Vagina (tissue), 2 donors: ENCODE data around the gene ALOX12B.

Experiments
- CTCF ChIP-seq, 3 experiments: fragments of 450-650 bp in 2 of 3; fragments of 200-600 bp in 1 of 3; sonication (generic) in 1 of 3; IDR thresholded peaks; one replicate each; pipeline ENCODE4 v1.5.1; 2017 to 2019; ENCODE audit warnings: antibody characterized with exemption in 3 of 3, mild to moderate bottlenecking in 2 of 3, moderate library complexity in 2 of 3
- POLR2A ChIP-seq, 2 donors: fragments of 450-650 bp; IDR thresholded peaks; one replicate each; pipeline ENCODE4 v1.6.1; 2017; ENCODE audit warnings: antibody characterized with exemption in 2 of 2, mild to moderate bottlenecking in 2 of 2, moderate library complexity in 2 of 2
- POLR2AphosphoS5 ChIP-seq, 2 donors: sonication (generic); formaldehyde crosslinking; IDR thresholded peaks; one replicate each; pipeline ENCODE4 v1.9.0; 2017; ENCODE audit warnings: antibody characterized with exemption in 2 of 2, mild to moderate bottlenecking in 2 of 2, low read depth in 1 of 2; ENCODE audit not compliant: insufficient read depth in 1 of 2

DNA sequence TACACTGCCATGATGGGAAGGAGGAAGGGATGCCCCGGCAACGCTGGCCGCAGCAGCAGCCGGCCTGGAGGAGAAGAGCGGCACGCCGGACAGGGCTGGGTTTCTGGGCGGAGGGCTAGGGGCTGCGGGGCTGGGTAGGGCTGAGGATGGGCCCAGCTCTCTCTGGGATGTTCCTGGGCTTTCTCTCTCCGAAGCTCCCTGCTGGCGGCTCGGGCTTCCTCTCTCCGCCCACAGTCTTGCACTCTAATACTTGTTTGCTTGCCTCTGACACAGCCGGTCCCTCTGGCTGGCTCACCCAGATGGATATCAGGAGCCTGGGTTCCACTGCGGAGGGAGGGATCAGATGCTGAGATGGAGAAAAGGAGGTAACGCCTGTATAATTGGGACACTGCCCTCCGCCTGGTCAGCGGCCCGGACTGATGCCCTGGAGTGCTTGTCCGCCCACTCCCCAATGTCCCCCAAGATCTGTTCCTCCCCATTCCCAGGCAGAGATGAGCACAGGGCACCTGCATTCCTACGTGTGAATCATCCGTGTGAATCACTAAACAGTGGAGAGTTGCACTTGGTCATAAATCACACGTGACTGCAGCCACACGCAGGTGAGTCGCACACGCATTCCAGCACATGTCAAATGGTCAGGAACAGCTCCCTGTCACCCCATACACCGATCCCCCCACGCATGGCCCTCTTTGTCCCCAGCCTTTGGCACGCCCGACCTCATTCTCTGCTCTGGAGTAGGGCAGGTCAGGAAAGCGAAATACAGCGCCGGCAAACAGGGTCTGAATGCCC, 30.7 kb upstream of the ALOX12B start, which contains the start of gene ALOXE3:
- TF ChIP-seq CTCF (IDR thresholded peaks at IDR 0.05) (no peak), POLR2A (IDR thresholded peaks at IDR 0.05) (no peak), POLR2AphosphoS5 (IDR thresholded peaks at IDR 0.05; ENCODE audit: insufficient read depth in 1 of 2, low read depth in 1 of 2) (peak; percentile 13 to 67)
